Astrocyte (in vitro differentiated cells and primary cell): ENCODE results near the gene LRATD1.

Experiments used
- EZH2 ChIP-seq: IDR thresholded peaks from 2 replicates; pipeline ENCODE4 v1.6.1; 2012; ENCODE audit warnings: mild to moderate bottlenecking, low read length, inconsistent platforms; ENCODE audit not compliant: insufficient read depth
- TF ChIP-seq, protein P1 (sequence below): IDR thresholded peaks from 2 replicates; pipeline ENCODE4 v1.5.1; 2011; ENCODE audit warnings: low read depth, mild to moderate bottlenecking, inconsistent platforms, low read length, moderate library complexity; ENCODE audit not compliant: insufficient read depth

DNA sequence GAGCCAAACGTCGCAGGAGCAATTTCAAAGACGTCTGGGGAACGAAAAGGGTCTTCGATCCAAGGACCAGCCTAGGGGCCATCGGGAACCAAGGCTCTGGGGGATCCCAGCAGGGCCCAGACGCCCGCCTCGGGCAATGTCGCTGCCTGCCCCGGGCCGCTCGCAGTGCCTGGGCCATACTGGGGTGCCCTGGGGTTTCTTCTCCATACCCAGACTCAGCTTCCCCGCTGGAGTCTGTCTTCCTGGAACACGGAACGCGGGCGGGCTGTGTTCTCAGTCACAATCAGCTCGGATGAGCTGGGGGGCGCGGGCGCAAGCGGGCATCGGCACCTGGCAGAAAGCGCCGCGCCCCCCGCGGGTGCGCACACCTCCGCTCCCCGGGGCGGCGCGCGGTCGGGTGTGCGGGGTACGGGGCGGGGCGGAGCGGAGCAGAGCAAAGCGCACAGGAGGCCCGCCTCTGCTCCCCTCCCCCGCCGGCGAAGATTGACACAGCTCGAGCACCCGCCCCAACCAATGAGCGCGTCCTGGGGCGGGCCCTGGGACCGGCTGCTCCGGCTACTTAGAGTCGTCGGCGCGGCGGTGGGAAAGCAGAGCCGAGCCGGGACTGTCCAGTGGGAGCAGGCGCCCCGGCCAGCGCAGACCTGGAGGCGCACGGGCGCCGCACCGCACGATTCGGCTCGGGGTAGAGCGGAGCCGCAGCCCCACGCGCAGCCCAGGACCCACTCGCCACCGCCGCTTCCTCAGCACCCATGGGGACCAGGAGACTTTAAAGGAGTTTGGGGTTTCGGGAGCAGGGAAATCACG lies at the start of gene LRATD1:
- TF ChIP-seq, protein P1, sequence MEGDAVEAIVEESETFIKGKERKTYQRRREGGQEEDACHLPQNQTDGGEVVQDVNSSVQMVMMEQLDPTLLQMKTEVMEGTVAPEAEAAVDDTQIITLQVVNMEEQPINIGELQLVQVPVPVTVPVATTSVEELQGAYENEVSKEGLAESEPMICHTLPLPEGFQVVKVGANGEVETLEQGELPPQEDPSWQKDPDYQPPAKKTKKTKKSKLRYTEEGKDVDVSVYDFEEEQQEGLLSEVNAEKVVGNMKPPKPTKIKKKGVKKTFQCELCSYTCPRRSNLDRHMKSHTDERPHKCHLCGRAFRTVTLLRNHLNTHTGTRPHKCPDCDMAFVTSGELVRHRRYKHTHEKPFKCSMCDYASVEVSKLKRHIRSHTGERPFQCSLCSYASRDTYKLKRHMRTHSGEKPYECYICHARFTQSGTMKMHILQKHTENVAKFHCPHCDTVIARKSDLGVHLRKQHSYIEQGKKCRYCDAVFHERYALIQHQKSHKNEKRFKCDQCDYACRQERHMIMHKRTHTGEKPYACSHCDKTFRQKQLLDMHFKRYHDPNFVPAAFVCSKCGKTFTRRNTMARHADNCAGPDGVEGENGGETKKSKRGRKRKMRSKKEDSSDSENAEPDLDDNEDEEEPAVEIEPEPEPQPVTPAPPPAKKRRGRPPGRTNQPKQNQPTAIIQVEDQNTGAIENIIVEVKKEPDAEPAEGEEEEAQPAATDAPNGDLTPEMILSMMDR = no peak
- TF ChIP-seq EZH2 = no peak
